Hepatocyte (in vitro differentiated cells): ENCODE data around the gene CCDC88C.

Experiments used
- EZH2 ChIP-seq: fragments of 200-600 bp; sonication (generic); IDR thresholded peaks from 2 replicates; pipeline ENCODE4 v1.6.1; 2016; ENCODE audit warnings: antibody characterized with exemption, mild to moderate bottlenecking, borderline replicate concordance
- TF ChIP-seq, protein P1 (sequence below): fragments of 200-600 bp; sonication (generic); IDR thresholded peaks from 2 replicates; pipeline ENCODE4 v1.5.1; 2016; ENCODE audit warnings: antibody characterized with exemption, mild to moderate bottlenecking; ENCODE audit not compliant: poor library complexity

DNA sequence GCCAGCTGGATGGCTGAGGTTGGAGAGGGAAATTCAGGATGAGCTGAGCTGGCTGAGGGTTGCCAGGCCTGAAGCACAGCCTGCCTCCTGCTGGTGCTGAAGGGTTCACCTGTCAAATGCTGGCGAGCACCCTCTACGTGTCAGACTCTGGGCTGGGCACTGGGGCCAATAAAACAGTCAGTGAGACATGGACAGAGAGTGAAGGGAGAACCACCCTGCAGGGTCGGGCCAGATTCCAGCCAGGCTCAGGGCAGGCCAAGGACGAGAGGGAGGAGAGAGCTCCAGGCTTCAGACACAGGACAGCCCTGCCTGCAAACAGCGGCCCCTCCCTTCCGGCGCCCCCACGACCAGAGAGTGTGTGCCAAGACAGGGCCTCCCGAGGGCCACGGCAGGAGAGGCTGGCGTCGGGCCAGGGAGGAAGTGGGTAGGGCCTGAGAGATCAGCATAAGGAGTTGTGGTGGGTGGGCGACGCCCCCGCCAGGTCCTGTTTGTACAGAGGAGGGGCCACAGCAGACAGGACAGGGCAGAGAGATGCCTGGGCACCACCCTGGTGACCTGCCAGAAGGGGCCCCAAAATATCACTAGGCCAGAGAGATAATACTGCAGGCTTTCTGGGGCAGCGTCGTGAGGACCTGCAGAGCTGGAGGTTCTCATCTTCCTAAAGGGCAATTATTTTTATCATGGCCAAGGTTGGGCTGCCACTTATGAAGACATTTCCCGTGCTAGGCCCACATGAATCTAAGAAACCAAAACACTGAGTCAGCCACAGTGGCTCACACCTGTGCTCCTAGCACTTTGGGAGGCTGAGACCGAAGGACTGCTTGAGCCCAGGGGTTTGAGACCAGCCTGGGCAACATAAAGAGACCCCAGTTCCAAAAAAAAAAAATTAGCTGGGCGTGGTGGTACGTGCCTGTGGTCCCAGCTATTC lies 100.0 kb downstream of the CCDC88C start:
- TF ChIP-seq, protein P1, sequence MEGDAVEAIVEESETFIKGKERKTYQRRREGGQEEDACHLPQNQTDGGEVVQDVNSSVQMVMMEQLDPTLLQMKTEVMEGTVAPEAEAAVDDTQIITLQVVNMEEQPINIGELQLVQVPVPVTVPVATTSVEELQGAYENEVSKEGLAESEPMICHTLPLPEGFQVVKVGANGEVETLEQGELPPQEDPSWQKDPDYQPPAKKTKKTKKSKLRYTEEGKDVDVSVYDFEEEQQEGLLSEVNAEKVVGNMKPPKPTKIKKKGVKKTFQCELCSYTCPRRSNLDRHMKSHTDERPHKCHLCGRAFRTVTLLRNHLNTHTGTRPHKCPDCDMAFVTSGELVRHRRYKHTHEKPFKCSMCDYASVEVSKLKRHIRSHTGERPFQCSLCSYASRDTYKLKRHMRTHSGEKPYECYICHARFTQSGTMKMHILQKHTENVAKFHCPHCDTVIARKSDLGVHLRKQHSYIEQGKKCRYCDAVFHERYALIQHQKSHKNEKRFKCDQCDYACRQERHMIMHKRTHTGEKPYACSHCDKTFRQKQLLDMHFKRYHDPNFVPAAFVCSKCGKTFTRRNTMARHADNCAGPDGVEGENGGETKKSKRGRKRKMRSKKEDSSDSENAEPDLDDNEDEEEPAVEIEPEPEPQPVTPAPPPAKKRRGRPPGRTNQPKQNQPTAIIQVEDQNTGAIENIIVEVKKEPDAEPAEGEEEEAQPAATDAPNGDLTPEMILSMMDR, result no peak
- TF ChIP-seq EZH2, result no peak
